Activated CD8-positive, alpha-beta memory T cell treated with anti-CD3 and anti-CD28 coated beads, Interleukin-2, amount 50 U/mL, for 1 hour (primary cell): ENCODE data around the gene DTYMK.
"Not testable (repeated sequence)": the region's sequence is repeated elsewhere in the genome, so short reads cannot be mapped to it uniquely, and the experiment has no call there.

Experiments used
- DNase-seq: peaks from one replicate; pipeline ENCODE4 v3.0.0-alpha.2; 2020; ENCODE audit errors: extremely low read depth

The DTYMK gene, protein sequence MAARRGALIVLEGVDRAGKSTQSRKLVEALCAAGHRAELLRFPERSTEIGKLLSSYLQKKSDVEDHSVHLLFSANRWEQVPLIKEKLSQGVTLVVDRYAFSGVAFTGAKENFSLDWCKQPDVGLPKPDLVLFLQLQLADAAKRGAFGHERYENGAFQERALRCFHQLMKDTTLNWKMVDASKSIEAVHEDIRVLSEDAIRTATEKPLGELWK

DNA sequence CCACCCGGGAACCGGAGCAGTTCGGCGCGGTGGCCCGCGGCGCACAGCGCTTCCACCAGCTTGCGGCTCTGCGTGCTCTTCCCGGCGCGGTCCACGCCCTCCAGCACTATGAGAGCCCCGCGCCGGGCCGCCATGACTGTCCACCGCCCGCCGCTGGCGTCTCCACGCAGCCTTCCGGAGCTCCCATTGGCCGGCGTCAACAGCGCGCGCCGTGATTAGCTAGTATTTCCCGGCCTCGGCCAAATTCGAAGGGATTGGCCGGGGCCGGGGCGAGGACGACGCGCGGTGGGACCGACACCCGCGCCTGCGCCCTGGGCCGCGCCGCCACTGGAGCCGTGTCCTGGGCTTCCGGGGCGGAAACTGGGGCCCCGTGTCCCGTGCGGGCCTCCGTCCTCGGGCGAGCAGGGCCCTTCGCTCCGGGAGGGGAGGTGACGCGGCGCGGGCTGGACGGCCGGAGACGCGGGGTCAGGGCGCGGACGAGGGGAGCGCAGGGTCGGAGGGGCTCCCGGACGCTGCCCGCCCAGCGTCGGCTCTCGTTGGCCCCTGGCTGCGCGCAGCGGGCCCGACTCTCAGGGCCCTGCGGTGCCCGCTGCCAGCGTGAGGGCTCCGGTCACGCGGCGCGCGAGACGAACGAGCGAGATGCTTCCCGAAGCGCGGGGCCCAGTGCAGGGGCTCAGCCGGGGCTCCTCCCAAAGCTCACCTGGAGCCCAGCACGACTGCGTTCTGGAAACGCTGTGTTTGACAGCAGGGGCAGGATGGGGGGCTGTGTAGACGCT lies at the start of gene DTYMK:
Gene DTYMK, minus strand, starts transcription at position 166 of the 776 bp plus-strand sequence. Its CDS starts 32 bp downstream, at position 134.
- peak; percentile 84 for DNase-seq

DNA sequence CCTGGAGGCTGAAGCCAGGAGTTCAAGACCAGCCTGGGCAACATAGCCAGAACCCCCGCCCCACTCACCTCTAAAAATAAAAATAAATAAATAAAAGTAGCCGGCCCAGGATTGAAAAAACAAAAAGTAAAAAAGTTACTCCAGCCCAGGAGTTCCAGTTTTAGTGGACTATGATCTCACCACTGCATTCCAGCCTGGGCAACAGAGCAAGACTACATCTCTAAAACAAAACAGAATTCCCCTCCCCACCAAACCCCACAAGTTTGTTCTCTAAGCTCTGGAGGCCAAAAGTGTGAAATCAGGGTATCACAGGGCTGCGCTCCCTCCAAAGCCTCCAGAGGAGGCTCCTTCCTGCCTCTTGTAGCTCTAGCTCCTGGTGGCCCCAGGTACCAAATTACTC lies 49.5 kb upstream of the DTYMK start:
- no peak for DNase-seq

DNA sequence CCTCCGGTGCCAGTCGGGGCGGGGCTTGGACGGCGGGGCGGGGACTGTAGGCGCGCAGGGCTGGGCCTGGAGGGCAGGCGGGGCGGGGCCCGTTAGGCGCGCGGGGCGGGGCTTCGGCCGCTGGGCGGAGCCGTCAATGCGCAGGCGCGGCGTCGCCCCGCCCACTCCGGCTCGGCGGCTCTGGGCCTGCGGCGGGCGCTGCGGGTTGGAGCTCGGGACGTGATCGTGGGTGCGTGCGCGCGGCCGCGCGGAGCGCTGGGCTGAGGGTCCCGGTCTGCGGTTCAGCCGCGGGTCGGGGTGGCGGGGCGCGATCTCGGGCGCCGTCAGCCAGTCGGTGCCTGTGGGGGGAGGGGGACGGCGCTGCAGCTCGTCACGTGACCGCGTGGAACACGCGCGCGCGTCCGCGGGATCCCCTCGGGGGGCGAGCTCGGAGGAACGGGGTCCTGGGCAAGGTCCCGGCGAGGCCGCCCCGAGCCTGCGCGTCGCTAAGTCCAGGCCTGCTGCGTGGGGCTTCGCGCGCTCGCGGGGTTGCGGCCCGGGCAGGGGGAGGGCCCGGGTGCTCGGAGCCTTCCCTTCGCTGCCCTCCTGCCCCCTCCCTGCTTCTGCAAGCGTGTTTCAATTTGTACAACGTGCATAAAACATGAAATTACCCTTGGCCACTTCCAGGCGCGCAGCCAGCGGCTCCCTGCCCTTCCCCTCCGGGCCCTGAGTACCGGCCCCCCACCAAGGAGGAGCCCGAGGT lies 48.0 kb upstream of the DTYMK start, which contains the start of gene D2HGDH:
Gene D2HGDH, plus strand, starts transcription at position 164 of the 742 bp plus-strand sequence. CDS start 595 bp downstream, outside the sequence.
- peak; percentile 73 for DNase-seq

DNA sequence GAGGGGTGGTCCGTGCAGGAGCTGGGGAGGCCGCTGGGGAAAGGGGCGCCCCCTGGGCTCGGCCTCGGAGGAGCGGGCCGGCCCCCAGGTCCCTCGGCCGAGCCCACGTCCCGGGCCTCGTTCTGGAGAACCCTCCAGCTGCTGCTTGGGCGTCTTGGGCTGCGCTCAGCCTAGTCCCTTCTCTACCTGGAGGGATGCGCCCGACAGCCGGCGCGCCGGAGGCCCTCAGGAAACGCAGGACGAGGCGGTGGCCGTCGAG lies 47.5 kb upstream of the DTYMK start:
- no peak for DNase-seq

DNA sequence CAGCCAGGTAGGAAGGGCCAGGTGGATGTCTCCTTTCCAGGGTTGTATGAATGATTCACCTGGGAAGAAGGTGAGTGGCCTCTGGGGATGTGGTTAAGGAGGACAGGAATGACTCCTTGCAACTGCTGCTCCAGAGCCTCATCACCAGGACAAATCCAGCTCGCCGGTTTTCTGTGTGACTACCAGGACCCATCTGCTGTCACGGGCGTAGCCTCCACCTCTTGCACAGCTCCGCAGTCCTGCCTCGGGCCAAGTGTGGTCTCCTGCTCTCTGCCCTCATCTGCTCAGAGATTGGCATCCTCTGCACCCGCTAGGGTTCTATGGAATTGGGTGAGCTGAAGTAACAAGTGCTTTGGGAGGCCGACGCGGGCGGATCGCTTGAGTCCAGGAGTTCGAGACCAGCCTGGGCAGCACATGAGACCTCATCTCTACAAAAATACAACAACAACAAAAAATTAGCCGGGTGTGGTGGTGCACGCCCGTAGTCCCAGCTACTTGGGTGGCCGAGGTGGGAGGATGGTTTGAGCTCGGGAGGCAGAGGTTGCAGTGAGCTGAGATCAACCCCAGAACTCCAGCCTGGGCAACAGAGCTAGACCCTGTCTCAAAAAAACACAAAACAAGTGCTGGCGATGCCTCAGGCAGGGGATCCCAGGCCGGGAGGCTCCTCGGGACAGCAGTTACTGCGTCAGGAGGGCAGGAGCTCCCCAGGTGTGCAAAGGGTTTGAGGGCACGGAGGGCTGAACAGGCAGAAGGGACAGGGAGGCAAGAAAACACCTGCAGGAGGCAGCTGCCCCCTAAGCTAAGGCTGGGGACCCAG lies 47.0 kb upstream of the DTYMK start:
- DNase-seq, result no peak

DNA sequence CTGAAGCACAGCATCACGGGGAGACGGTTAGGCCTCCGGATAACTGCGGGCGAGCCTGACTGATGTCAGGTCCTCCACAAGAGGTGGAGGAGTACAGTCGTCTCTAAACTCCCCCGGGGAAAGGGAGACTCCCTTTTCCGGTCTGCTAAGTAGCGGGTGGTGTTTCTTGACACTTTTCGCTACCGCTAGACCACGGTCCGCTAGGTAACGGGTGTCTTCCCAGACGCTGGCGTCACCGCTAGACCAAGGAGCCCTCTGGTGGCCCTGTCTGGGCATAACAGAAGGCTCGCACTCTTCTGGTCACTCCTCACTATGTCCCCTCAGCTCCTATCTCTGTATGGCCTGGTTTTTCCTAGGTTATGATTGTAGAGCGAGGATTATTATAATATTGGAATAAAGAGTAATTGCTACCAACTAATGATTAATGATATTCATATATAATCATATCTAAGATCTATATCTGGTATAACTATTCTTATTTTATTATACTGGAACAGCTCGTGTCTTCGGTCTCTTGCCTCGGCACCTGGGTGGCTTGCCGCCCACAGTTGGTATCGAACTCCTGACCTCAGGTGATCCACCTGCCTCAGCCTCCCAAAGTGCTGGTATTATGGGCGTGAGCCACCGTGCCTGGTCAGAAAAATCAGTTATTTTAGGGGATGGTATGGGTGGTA lies 46.0 kb upstream of the DTYMK start:
- not testable (repeated sequence) for DNase-seq

DNA sequence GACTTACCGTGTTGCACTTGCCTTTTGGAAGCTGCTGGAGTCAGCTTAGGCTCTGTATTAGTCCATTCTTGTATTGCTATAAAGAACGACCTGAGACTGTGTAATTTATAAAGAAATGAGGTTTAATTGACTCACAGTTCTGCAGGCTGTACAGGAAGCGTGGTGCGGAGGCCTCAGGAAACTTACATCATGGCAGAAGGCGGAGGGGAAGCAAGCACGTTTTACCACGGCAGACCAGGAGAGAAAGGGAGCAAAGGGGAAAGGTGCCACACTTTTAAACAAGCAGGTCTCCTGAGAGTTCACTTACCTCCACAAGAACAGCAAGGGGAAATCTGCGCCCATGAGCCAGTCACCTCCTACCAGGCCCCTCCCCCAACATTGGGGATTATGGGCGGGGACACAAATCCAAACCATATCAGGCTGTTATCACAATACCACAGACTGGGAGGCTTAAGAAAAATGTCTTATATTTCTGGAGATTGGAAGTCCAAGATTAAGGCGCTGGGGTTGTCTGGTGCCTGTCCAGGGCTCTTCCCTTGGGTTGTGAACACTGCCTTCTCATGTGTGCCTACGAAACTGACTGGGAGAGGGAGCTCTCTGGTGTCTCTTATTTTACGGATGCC lies 44.2 kb upstream of the DTYMK start:
- DNase-seq, result no peak

DNA sequence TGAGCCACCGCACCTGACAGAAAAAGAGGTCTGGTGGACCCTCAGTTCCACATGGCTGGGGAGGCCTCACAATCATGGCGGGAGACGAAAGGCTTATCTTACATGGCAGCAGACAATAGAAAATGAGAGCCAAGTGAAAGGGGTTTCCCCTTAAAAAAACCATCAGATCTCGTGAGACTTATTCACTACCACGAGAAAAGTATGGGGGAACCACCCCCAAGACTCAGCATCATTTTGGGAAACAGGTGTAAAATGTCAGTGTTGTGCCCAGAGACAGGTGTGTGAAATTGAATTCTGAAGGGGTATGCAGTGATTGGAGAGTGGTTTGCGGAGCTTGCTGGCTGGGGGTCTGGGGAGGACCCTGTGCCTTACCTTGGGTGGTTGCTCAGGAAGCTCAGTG lies 43.3 kb upstream of the DTYMK start:
- DNase-seq, result no peak

DNA sequence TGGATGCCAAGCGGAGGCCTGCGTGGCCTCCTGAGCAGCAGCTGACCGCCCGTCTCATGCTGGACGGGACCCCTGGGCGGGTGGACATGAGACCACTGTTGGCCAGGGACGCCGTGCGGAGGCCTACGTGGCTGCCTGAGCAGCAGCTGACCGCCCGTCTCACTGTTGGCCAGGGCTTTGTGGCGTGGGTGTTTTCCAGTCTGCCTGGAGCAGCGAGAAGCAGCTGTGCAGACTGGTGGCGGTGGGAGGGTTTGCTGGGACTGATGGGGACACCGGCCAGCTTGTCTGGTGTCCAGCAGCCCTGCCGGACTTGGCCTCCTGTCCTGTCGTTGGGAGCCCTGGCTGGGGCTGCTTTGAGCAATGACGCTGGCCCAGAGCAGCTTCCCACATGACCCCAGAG lies 42.0 kb upstream of the DTYMK start:
- no peak for DNase-seq

DNA sequence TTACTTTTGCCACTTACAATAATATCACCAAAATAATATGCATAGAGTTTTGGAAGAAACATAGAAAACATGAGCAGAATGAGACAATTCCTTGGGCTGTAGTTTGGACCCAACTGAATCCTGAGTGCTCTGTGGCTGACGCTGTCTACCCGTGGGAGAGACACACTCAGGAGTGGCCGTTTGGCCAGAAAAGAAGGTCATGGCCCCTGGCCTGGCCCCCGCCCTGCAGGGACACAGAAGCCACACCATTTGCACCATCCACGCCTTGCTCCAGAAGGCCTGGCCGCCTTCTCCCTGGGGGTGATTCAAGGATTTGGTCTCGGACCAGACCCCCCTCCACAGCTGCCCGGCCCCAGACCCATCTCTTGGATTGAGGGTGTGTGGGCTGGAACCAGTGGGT lies 41.4 kb upstream of the DTYMK start:
- no peak for DNase-seq

DNA sequence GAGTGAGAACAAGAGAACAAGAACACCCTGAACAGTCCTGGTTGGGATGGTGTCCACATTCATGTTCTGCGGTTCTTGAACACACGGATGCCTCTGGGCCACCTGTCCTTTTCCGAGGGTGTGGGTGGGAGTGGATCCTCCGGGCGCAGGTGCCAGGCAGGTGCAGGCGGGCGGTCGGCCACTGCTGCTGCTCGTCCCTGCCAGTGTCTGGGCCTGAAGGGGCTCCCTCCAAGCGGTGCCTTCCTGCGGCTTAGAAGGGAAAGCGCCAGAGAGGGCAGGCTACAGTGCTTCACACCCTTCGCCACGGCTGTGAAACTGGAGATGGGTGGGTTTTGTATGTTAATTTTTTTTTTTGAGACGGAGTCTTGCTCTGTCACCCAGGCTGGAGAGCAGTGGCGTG lies 39.8 kb upstream of the DTYMK start:
- DNase-seq, result no peak

DNA sequence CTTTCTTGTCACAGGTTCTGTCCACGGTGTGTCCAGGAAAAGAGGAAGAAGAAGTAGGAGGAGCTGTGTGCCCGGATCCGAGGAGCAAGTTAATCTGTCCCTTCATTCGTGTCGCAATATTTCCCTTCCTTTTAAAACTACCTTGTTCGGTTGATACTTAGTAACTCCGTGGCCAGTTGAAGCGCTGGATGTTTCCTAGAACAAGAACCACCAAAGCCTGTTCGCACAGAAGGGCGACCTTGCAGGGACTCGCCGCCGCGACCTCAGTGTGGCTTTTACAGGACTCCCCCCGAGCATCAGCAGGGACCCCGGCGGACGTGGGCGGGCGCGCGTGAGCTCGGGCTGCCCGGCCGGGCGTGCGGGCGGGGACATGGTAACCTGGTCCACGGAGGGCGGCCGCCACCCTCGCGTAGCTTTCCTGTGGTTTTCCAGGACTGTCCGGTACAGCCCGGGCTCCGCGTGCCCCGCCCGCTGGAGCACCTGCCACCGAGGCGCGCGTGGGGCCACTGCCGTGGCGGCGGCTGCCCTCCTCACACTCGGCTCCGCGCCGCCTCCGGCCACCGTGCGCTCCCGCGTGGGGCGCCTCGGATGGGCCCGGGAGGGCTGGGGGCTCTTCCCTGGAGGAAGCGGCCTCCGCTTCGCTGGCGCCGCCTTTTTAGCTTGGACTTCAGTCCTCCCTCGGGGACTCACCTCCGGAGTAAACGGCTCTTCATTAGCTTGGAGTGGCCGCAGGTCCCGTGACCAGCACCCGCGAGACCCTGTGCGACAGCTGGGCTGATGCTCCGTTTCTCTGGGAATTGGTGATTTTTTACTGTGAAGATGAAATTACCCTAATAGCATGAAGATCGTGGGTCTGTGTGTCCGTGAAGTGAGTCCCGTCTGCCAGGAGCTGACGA lies 38.6 kb upstream of the DTYMK start:
- no peak for DNase-seq

DNA sequence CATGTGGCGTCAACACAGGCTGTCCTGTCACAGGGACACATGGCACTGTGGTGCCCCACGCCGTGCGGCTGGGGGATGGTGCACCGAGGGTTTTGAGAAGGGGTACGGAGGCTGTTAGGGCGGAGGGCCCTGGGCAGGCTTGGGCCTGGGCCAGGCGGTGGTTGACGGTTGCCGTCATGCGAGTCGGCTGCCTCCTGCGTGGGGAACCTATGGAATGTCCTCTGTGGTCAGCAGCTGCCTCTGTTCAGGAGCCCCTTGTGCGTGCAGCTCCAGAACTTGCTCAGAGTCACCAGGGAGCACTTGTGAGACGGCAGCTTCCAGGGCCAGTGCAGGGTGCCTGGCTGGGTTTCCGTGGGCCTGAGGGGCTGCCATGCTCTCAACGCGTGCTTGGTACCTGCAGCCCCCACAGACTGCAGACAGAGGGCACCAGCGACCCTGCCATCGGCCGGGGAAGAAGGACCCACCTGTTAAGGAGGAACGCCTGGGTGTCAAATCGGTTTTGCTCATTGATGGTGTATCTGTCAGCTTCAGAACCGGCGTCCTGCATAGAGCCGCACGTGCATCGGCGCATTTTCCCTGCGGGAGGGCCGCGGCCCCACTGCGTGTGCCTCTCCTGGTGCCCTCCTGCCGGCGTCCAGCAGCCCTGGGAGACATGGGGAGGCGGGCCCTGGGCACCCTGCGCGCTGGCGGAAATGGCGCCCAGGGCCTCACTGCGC lies 37.8 kb upstream of the DTYMK start:
- DNase-seq, result no peak

DNA sequence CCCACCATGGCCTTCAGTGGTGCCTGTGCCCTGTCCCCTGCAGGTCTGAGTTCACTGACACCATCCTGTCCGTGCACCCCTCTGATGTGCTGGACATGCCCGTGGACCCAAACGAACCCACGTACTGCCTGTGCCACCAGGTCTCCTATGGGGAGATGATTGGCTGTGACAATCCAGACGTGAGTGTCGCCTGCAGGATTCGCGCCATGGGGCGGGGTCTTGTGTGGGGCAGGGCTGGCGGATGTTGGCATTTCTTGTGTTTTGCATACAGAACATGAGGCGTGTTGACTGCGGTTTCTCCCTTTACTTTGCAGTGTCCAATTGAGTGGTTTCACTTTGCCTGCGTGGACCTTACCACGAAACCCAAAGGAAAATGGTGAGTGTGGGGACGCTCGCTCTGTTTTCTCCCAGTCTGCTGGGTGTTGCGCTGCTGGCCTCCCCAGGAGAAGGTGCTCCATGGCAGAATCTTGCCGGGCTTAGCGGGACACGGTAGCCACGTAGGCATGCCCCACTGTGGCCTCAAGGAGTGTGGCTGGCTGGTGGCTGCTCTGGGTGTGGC lies 36.4 kb upstream of the DTYMK start:
- DNase-seq, result no peak

DNA sequence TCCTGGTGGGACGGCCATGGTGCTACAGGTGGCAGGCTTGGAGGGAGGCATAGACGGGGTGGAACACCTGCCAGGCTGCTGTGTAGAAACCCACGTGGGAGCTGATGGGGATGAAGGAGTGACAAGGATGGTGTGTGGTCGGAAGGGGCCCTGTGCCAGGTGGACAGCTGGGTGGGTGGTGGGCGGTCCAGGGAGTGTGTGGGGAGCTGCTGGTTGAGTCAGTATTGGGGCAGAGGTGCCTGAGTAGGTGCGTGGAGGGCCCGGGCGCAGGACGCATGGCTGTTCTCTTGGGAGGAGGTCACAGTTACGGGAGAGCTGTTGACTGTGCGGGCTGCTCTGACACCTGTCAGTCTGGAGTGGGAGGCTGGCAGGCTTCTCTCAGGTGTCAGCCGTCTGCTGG lies 35.2 kb upstream of the DTYMK start:
- DNase-seq, result no peak

DNA sequence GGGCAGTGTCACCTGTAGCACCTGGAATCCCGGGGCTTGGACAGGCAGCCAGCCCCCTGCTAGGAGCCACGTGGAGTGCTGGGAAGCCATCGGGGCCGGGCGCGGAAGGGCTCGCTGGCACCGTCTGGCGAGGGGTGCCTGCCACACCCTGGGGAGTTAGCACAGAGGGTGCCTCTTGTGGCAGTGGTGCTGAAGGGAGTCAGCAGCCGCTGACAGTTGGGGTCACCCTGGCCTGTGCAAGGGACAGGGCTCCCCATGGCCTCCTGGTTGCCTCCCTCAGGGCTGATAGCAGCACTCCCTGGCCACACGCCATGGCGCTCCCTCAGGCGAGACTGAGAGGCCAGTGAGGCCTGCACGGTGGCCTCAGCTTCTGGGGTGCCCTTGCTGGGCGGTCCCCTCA lies 33.9 kb upstream of the DTYMK start:
- DNase-seq, result no peak

DNA sequence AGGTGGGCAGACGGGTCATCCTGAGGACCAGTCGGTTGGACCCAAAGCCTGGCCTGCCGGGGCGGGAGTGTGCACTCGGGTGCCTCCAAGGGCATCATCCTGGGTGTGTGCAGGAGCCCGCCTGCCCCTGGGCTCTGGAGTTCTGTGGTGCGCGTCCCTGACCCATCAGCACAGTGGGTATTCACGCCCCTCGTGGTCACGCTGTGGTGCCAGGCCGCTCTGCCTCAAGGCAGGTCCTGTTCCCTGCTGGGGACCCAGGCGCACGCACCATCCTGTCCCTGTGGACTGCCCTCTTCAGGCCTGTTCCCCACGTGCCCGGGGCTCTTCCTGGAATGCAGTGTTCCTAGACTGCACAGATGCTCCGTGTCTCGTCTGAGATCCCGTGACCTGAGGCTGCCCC lies 33.5 kb upstream of the DTYMK start:
- no peak for DNase-seq

DNA sequence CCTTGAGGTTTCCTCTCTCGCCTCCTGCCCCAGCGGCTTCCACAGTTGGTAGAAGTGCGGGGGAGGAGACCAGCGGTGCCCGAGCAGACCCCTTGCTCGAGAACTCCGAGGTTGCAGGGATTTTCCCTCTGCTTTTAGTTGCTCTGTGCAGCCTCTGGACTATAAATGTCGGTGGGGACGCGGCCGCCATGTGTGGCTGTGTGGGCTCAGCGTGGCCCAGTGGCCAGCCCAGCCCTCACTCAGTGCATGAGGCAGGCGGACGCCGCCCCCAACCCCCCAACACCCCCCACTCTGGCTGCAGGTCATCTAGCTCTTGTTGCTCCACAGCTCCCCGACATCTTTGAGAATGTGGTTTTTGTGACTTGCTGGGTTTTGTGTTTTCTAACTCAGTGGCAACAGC lies 32.5 kb upstream of the DTYMK start:
- DNase-seq, result no peak

DNA sequence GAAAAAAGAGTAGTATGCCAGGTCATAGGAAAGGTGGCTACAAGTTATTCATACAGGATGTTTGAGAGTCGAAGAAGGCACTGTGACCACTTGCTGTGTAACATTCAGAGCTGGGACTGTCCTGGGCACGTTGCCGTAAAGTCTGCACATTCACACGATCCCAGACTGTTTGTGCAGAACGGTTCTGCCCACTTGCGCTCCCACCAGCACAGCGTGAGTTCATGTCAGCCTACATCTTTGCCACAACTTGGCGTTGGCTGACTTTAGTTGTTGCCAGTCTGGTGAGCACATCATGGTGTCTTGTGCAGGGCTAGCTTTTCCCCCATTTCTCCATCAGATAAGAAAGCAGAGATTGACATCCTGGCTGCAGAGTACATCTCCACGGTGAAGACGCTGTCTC lies 22.3 kb upstream of the DTYMK start:
- DNase-seq, result no peak
